ENCODE measurements around the gene SLC25A33. TPM values are rescaled to one million over a fixed set of nuclear protein-coding genes. Genes with fewer than 3 reads are reported as not detected.

Gene SLC25A33
- total RNA-seq (2014; rRNA removed; shearing (Covaris generic)) = 18.8 and 21.0 TPM in 2 replicates
- polyA plus RNA-seq (2016; fragmentation: Nextera tagmentation; extraction: Ambion mirVana) = 12.8 and 13.3 TPM in 2 replicates
- long read RNA-seq, transcript SLC25A33-201 (7 exons, 3,854 nt) = major isoform, 31 of 40 reads
- long read RNA-seq, partial matches to known transcripts = 0 of 40 reads
- long read RNA-seq, other reads (novel, unspliced or antisense) = 9 of 40 reads

- Histone ChIP-seq H3K27me3 (ENCODE audit: insufficient read depth) (no peaks in the 10 kb centered on the region), H3K4me2 (peak within 1 kb of the TSS; percentile 96), H3K36me3 (ENCODE audit: insufficient read depth) (no peaks in the 10 kb centered on the region; the same call in 1 of the 2 replicates), H2AFZ (peak within 1 kb of the TSS; percentile 99), H3F3A (replicated peaks; ENCODE audit: low read depth) (no peaks in the 10 kb centered on the region), H3K4me3 (peak within 1 kb of the TSS; percentile 96), H4K20me1 (replicated peaks; ENCODE audit: insufficient read depth) (peaks cover 21% of the 10 kb centered on the region), H3K27ac (ENCODE audit: low read depth) (no peak within 1 kb of the TSS), H3K9me2 (ENCODE audit: insufficient read depth) (no peaks in the 10 kb centered on the region), H3K4me1 (ENCODE audit: insufficient read depth) (peaks cover 18% of the 10 kb centered on the region), H3K79me2 (replicated peaks; ENCODE audit: insufficient read depth) (peaks cover 45% of the 10 kb centered on the region)
- Mint-ChIP-seq H3K4me1 (peaks cover 24% of the 10 kb centered on the region), H3K27ac (peak within 1 kb of the TSS; percentile 90), H3K4me3 (peak within 1 kb of the TSS; percentile 95), H3K27me3 (ENCODE audit: insufficient read depth, low read depth, poor library complexity) (peaks cover 17% of the 10 kb centered on the region), H3K9me3 (no peaks in the 10 kb centered on the region; the same call in 2 of the 3 replicates), H3K36me3 (ENCODE audit: low read depth) (peaks cover 22% of the 10 kb centered on the region)
- DNase-seq (ENCODE audit: low spot score) (peak; percentile 97), ATAC-seq (peak; percentile 94)
- TF ChIP-seq CREB1 (CRISPR knock-in tag; IDR thresholded peaks at IDR 0.05; ENCODE audit: low read depth) (peak; percentile 99), JUNB (IDR thresholded peaks at IDR 0.05; ENCODE audit: unreplicated experiment) (no peak), POLR2AphosphoS5 (IDR thresholded peaks at IDR 0.05; ENCODE audit: low read depth) (peak; percentile 75), ZNF114 (CRISPR knock-in tag; IDR thresholded peaks at IDR 0.05) (no peak), ETS1 (IDR thresholded peaks at IDR 0.05) (no peak)
These were observed at the start of gene SLC25A33 for GRCh38 chr1:9539165-9539828. TSS of gene SLC25A33 (plus strand) at chr1:9539465. CDS start at chr1:9539692, 227 bp downstream.

- Histone ChIP-seq H2AFZ (no peak overlapping the region), H3K4me3 (no peak overlapping the region), H4K20me1 (replicated peaks; ENCODE audit: insufficient read depth) (no peaks in the 10 kb centered on the region), H3K36me3 (ENCODE audit: insufficient read depth) (no peaks in the 10 kb centered on the region), H3K9me2 (ENCODE audit: insufficient read depth) (no peaks in the 10 kb centered on the region), H3K27ac (ENCODE audit: low read depth) (no peak overlapping the region), H3K4me1 (ENCODE audit: insufficient read depth) (no peaks in the 10 kb centered on the region), H3K4me2 (no peak overlapping the region), H3K27me3 (ENCODE audit: insufficient read depth) (peaks cover 13% of the 10 kb centered on the region), H3K79me2 (replicated peaks; ENCODE audit: insufficient read depth) (no peaks in the 10 kb centered on the region), H3F3A (replicated peaks; ENCODE audit: low read depth) (no peaks in the 10 kb centered on the region)
- H3K27me3 Mint-ChIP-seq (ENCODE audit: insufficient read depth, low read depth, poor library complexity) = peaks cover 26% of the 10 kb centered on the region
- H3K4me1 Mint-ChIP-seq = no peaks in the 10 kb centered on the region
- no peak overlapping the region for H3K27ac Mint-ChIP-seq
- peak; percentile 77 for ATAC-seq
- no peak for TF ChIP-seq POLR2AphosphoS5 (IDR thresholded peaks at IDR 0.05; ENCODE audit: low read depth)
- TF ChIP-seq CTCF (conservative IDR thresholded peaks at IDR 0.05; ENCODE audit: low read depth in 2 of 2) = peak; percentile 89 to 96
- no peaks in the 10 kb centered on the region for H3K36me3 Mint-ChIP-seq (ENCODE audit: low read depth)
- H3K9me3 Mint-ChIP-seq = no peaks in the 10 kb centered on the region
- H3K4me3 Mint-ChIP-seq = no peak overlapping the region
- DNase-seq (ENCODE audit: low spot score) = peak; percentile 82
These were observed 48.5 kb upstream of the SLC25A33 start for GRCh38 chr1:9490605-9491339.
